ENCODE data around the gene CDK14.
"Not testable (repeated sequence)": the region's sequence is repeated elsewhere in the genome, so short reads cannot be mapped to it uniquely, and the experiment has no call there.

Gene CDK14

GRCh38 chr7:90597563-90598253 lies 1.6 kb downstream of the CDK14 start:
- no peak for DNase-seq

- no peak for DNase-seq
Measured at GRCh38 chr7:90599038-90599437, 2.9 kb downstream of the CDK14 start.

- DNase-seq: no peak
Measured at GRCh38 chr7:90599892-90600555, 3.9 kb downstream of the CDK14 start.

DNA sequence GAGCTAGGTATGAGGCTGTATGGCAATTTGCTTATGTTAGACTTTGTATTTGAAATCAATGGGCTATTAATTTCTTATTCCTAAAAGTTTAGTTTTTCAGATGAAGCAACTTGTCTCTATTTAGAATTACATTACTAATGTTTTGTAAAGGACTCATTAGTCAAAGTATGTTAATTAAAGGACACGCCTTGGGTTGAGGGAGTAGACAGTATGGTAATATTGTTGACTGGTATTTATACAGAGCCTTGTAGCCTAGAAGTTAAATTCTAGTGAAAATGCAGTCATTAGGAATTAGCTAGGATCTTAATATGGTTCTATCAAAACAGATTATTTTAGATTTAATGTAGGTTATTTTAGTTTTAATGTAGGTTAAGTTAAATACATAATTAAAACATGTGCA lies 6.2 kb downstream of the CDK14 start:
- no peak for DNase-seq

GRCh38 chr7:90603346-90603745 lies 7.2 kb downstream of the CDK14 start:
- DNase-seq: no peak

DNA sequence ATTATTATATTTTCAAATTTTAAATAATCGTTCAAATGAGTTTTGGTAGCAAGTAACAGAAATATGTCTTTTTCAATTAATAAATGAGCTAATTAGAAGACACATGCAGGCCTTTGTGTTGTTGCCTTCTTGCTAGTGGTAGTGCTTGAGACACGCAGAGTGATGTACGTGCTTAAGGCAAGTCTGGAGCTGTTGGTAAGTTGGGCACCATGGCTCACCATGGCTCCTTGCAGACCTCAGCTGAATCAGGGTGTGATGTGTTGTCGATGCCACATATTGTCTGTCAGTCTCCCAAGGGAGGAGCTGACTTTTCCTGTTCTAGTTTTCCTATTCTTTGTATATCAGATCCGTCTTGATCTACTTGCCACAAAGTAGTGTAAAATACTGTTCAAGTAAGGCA lies 8.3 kb downstream of the CDK14 start:
- DNase-seq: no peak

DNA sequence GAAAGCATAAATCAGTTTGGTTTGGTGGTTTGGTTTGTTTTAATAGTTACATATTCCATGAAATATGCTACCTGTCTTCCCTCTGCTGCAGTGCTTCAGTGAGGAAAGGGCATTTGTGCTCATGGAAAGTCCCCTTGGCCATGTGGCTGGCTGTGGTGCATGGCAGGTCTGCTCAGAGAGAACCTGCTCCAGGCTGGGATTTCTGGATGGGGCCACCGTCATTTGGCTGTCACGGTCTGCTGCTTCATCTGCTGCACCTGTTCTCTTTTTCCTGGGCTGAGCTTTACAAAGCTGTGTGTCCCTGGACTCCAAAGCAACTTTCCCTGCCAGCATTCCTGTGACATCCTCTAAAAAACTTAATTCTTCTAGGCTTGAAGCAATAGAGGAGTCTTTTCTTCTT lies 8.9 kb downstream of the CDK14 start:
- DNase-seq: no peak

DNA sequence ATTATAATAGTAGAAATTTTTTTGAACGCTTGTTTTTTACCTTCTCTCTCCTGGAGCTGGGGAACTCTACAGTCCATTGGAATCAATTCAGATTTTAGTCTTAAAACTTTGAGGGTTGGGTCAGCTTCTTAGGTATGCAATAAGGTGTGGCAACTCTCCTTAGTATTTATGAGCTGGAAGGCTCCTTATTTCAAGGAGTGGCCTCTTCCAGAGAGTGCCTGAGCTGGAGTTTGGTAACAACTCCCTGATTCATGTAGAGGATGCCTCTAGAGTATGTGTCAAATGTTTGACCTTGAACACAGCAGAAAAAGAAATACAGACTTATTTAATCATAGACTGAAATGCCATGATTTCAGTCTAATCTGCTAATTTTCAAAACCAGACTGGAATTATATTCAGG lies 11.1 kb downstream of the CDK14 start:
- DNase-seq: no peak

GRCh38 chr7:90610105-90610504 lies 14.0 kb downstream of the CDK14 start:
- DNase-seq: no peak

- DNase-seq: no peak
Measured at GRCh38 chr7:90611115-90611514, 15.0 kb downstream of the CDK14 start.

DNA sequence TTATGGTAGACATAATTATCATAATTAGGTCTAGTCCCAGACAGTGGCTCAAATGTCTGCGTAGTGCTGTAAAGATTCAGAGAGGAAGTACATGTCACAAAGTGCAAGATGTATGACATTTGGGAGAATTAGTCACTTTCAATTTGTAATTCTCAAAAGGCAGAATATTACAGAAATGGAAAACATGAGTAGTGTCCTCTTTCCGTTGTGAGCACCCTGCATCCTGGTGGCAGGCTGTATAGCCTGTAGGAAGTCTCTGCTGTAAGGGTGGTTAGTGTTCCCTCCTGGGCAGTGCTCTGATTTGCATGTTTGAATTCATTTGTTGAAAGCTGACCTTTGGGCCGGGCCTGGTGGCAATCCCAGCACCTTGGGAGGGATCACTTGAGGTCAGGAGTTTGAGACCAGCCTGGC lies 17.0 kb downstream of the CDK14 start:
- DNase-seq: no peak

DNA sequence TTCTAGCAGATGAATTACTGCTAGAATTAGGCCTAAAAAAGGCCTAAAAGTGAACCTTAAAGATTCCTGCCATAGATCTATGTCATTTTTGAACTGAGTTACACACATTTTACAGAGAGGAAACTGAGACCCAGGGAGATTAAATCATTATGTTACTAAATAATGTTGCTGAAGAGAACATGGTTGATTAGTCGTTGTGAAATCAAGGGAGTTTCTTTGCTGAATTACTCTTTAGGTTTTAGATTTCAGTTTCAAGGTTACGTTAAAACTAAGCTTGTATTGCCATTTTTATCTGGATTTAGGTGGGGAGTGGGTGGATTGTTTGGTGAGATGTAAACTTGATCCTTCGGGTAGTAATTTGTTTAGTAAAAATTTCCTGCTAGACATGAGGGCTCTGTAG lies 21.3 kb downstream of the CDK14 start:
- DNase-seq: no peak

DNA sequence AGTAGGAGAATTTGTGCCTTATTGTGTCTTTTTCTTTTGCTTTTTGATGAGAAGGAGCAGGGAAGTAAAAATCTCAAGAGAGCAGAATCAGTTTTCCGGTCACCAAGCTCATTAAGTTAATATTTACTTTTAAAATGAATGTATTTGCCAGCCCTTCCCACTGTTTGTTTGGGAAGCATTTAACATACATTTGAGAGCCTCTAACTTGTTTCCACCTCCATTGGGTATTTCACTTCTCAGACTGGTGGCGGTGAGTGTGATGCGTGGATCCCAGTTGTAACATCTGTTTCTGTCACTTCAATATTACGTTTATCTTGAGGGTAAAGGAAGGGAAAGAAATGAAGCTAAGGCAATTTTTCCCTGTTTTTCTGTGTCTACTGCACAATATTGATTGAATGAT lies 22.8 kb downstream of the CDK14 start:
- DNase-seq: no peak

- no peak for DNase-seq
Measured at GRCh38 chr7:90621125-90621746, 25.1 kb downstream of the CDK14 start.

DNA sequence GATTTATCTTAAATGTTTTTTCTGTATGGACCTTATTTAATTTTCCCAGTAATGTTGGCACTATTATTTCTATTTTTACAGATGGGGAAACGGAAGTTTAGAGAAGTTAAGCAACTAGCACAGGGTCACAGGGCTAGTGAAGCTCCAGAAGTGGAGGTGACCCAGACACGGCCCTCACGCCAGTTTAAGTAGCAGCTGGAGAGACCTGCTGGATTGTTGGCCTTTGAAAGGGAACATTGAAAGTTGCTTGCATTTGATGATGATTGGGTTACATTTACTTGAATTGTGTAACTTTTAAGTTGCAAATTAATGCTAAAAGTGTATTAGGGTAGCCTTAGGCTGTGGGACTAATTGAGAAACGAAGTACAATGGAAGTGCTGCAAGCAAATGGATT lies 25.6 kb downstream of the CDK14 start:
- DNase-seq: no peak

DNA sequence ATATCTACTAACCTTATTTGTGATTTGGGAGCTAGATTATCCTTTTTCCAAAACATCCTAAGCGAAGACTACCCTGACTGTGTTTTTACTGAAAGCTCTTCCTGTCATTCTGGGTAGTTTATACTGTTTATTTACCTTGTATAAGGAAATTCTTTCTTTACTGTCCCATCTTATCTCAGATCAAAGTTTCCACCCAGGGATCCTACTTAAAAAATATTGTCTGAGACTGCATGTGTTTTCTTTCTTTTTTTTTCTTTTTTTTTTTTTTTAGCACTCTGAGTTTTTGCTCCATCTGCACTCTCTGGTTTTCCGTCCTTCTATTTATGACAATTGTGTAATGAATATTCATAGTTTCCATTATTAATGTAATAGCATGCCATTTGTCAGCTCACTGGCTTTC lies 26.5 kb downstream of the CDK14 start:
- DNase-seq: no peak

DNA sequence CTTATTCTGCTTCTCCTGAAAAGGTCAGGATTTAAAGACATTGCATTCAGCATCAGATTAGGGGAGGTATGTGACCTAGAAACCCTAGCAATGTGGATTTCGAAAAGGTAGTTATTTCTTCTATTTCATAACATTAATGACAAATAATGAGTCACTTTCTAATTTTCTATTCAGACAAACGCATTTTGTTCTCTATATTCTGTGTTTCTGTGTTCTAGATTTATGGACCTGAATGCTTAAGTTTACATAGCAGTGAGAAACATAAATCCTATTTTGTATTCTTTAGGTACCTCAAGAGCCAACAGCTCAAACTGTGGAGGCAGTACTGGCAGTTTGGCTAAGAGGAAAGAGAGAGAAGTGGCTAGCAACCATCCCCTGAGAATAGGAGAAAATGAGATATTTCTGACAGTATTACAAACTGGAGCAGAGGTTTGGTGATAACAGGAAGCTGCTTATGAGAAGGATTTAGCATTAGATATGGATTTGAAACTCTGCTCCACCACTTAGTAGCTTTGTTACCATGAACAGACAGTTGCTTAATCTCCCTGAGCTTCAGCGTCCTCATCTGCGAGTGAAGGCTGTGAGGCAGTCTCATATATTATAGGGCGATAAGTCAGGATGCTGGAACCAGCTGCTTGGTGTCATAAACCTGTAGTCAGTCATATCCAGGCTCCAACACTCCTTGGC lies 28.2 kb downstream of the CDK14 start:
- no peak for DNase-seq

DNA sequence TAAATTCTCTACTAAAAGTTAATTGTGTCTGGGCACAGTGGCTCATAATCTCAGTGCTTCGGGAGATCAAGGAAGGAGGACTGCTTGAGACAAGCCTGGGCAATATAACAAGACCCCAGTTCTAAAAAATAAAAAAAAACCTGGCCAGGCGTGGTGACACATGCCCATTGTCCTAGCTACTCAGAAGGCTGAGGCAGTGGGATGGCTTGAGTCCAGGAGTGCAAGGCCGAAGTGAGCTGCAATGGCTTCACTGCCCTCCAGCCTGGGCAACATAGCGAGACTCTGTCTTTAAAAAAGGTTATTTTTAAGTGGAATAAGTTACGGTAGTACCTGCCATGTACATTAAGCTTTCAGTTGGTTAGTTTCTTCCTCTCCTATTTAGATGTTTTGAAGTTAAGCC lies 28.9 kb downstream of the CDK14 start:
- DNase-seq: no peak

DNA sequence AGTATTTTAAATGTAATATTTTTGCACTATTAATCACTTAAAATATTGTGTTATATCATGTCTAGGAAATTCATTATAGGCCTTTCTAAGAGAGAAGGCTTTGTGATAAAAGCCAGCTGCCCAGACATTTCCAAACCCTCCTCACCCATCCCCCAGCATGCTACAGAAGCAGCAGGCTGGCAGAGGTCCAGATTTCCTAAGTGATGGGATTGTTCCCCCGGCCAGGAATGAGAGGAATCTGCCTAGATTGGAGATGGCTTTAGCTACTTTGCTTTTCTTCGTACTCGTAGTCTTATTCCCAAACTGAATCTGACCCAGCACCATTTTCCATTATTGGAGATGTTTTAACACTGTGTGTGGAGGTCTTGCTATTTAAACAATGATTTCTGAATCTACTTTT lies 29.4 kb downstream of the CDK14 start:
- no peak for DNase-seq

DNA sequence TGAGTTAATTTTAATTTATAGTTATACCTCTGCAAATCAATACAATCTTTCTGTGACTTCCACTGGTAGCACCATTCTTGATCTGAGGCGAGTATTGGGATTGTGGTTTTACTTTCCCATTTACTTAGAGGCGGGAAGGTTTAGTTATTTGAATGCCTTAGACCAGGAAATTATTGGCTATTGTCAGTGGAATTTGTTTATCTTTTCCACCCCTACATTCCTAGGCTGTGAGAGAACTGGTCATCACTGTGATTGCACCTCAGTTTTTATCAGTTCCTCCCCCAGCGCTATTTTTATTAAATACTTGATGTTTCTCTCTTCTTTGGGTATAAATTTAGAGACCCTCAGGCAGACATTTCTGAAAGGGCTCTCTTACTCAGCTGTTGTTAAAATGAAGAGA lies 29.9 kb downstream of the CDK14 start:
- no peak for DNase-seq

DNA sequence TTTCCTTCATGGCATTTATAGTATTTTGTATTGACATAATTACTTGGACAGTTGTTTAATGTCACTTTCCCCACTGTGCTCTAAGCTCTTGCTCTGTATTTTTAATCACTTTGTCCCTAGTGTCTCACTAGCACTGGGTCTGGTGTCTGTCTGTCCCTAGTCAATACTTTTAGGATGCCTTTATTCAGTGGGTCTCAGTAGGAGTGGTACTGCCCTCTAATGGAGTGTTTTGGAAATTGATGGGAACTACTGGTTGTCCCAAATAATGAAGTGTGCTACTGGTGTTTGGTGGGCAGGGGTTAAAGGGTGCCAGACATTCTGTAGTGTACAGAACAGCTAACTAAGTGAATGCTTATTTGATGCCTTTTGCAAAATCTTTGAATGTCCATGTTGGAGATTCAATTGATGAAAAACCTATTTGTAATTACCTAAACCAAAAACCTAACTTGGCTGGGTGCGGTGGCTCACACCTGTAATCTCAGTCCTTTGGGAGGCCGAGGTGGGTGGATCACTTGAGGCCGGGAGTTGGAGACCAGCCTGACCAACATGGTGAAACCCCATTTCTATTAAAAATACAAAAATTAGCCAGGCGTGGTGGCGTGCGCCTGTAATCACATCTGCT lies 33.3 kb downstream of the CDK14 start:
- no peak for DNase-seq

DNA sequence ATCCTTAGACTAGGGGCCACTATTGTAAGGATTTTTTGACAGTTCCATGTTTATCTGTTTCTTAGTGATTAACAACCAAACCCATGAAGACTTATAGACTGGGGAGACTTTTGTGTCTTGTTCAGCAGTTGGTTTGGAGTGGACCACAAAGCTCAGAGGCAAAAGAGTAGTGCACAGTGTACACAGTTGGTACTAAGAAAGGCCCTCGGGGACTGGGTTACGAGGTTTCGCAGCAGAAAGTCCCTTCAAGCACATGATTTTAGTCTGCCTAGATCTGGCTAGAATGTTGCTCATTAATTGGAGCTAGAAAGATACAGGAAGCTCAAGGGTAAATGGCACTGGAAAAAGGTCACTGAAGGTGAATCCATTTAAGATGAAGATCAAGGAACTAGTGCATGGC lies 35.4 kb downstream of the CDK14 start:
- no peak for DNase-seq

GRCh38 chr7:90639683-90640082 lies 43.6 kb downstream of the CDK14 start:
- DNase-seq: not testable (repeated sequence)

GRCh38 chr7:90642978-90643377 lies 46.9 kb downstream of the CDK14 start:
- DNase-seq: no peak

All from activated CD4-positive, CD25-positive, alpha-beta regulatory T cell (primary cell).